HepG2 (cell line): ENCODE measurements around the gene COQ5. TPM values are rescaled to one million over a fixed set of nuclear protein-coding genes. Genes with fewer than 3 reads are reported as not detected.

Source experiments
- ATAD3A ChIP-seq: sonication (generic); formaldehyde crosslinking; IDR thresholded peaks from 2 replicates; pipeline ENCODE4 v1.4.0; 2020; ENCODE audit warnings: missing genetic modification reagents
- ATF1 ChIP-seq: IDR thresholded peaks from 2 replicates; pipeline ENCODE4 v1.6.1; 2016; ENCODE audit warnings: mild to moderate bottlenecking, control low read depth
- BRCA1 ChIP-seq: sonication (generic); formaldehyde crosslinking; IDR thresholded peaks from 2 replicates; pipeline ENCODE4 v1.4.0; 2020; ENCODE audit warnings: missing genetic modification reagents
- CBX2 ChIP-seq, 2 experiments: fragments of 200-600 bp in 1 of 2; sonication (generic); formaldehyde crosslinking in 1 of 2; IDR thresholded peaks; 2 replicates each; pipeline versions ENCODE4 v1.7.0 to v1.8.1; 2018 to 2022; ENCODE audit warnings: low read depth in 2 of 2, low read length in 1 of 2, mild to moderate bottlenecking in 1 of 2, missing genetic modification reagents in 1 of 2
- CHCHD3 ChIP-seq: sonication (generic); formaldehyde crosslinking; IDR thresholded peaks from 2 replicates; pipeline ENCODE4 v1.8.0; 2022; ENCODE audit warnings: mild to moderate bottlenecking, missing genetic modification reagents, moderate library complexity
- CREB3 ChIP-seq: sonication (generic); formaldehyde crosslinking; IDR thresholded peaks from 2 replicates; pipeline ENCODE4 v1.5.0; 2020; ENCODE audit warnings: missing genetic modification reagents
- ELF1 ChIP-seq: sonication (generic); formaldehyde crosslinking; IDR thresholded peaks from 2 replicates; pipeline ENCODE4 v1.4.0; 2020; ENCODE audit warnings: missing genetic modification reagents
- FOXO4 ChIP-seq: sonication (generic); formaldehyde crosslinking; conservative IDR thresholded peaks from 2 replicates; pipeline ENCODE4 v1.8.1; 2023; ENCODE audit warnings: missing genetic modification reagents
- GATAD2A ChIP-seq: IDR thresholded peaks from 2 replicates; pipeline ENCODE4 v1.6.1; 2016
- HMG20B ChIP-seq: conservative IDR thresholded peaks from 2 replicates; pipeline ENCODE4 v1.6.1; 2016; ENCODE audit warnings: missing genetic modification reagents, missing compliant biosample characterization
- PHF20 ChIP-seq: sonication (generic); formaldehyde crosslinking; IDR thresholded peaks from 2 replicates; pipeline ENCODE4 v1.5.0; 2020; ENCODE audit warnings: mild to moderate bottlenecking, missing genetic modification reagents
- POLR2AphosphoS5 ChIP-seq: IDR thresholded peaks from 2 replicates; pipeline ENCODE4 v1.6.1; 2012; ENCODE audit warnings: low read depth, low read length
- REL ChIP-seq: sonication (generic); formaldehyde crosslinking; conservative IDR thresholded peaks from 2 replicates; pipeline ENCODE4 v1.8.0; 2022; ENCODE audit warnings: mild to moderate bottlenecking, missing genetic modification reagents, moderate library complexity
- SAFB2 ChIP-seq: sonication (generic); formaldehyde crosslinking; IDR thresholded peaks from 2 replicates; pipeline ENCODE4 v1.5.1; 2020; ENCODE audit warnings: missing genetic modification reagents, low read depth, mild to moderate bottlenecking, borderline replicate concordance
- STAT5B ChIP-seq: sonication (generic); formaldehyde crosslinking; IDR thresholded peaks from 2 replicates; pipeline ENCODE4 v1.4.0; 2020; ENCODE audit warnings: missing genetic modification reagents
- TCF7 ChIP-seq: sonication (generic); IDR thresholded peaks from 2 replicates; pipeline ENCODE4 v1.6.1; 2016; ENCODE audit warnings: antibody characterized with exemption, low read depth
- TERF1 ChIP-seq: sonication (generic); formaldehyde crosslinking; IDR thresholded peaks from 2 replicates; pipeline ENCODE4 v1.8.0; 2022; ENCODE audit warnings: mild to moderate bottlenecking, missing genetic modification reagents, moderate library complexity
- TP53 ChIP-seq: sonication (generic); formaldehyde crosslinking; conservative IDR thresholded peaks from 2 replicates; pipeline ENCODE4 v1.4.0; 2020; ENCODE audit warnings: missing genetic modification reagents
- ZFP82 ChIP-seq: sonication (generic); formaldehyde crosslinking; IDR thresholded peaks from 2 replicates; pipeline ENCODE4 v1.5.1; 2020; ENCODE audit warnings: mild to moderate bottlenecking, missing genetic modification reagents, borderline replicate concordance
- ZNF143 ChIP-seq: sonication (generic); formaldehyde crosslinking; IDR thresholded peaks from 2 replicates; pipeline ENCODE4 v1.4.0; 2020; ENCODE audit warnings: missing genetic modification reagents
- ZNF230 ChIP-seq: sonication (generic); formaldehyde crosslinking; IDR thresholded peaks from 2 replicates; pipeline ENCODE4 v1.4.0; 2020; ENCODE audit warnings: mild to moderate bottlenecking, missing genetic modification reagents
- ZNF253 ChIP-seq: sonication (generic); formaldehyde crosslinking; IDR thresholded peaks from 2 replicates; pipeline ENCODE4 v1.8.0; 2022; ENCODE audit warnings: mild to moderate bottlenecking, missing genetic modification reagents, borderline replicate concordance
- ZNF292 ChIP-seq: sonication (generic); formaldehyde crosslinking; IDR thresholded peaks from 2 replicates; pipeline ENCODE4 v1.8.1; 2022; ENCODE audit warnings: mild to moderate bottlenecking, low read depth, missing genetic modification reagents, borderline replicate concordance
- ZNF484 ChIP-seq: sonication (generic); formaldehyde crosslinking; IDR thresholded peaks from 2 replicates; pipeline ENCODE4 v1.5.1; 2020; ENCODE audit warnings: mild to moderate bottlenecking, low read depth, missing genetic modification reagents, borderline replicate concordance
- ZNF564 ChIP-seq: sonication (generic); formaldehyde crosslinking; IDR thresholded peaks from 2 replicates; pipeline ENCODE4 v1.8.1; 2023; ENCODE audit warnings: mild to moderate bottlenecking, missing genetic modification reagents
- ZNF615 ChIP-seq: sonication (generic); formaldehyde crosslinking; IDR thresholded peaks from 2 replicates; pipeline ENCODE4 v1.5.0; 2020; ENCODE audit warnings: mild to moderate bottlenecking, missing genetic modification reagents, borderline replicate concordance
- ZNF841 ChIP-seq: sonication (generic); formaldehyde crosslinking; IDR thresholded peaks from 2 replicates; pipeline ENCODE4 v1.8.1; 2023; ENCODE audit warnings: missing genetic modification reagents, borderline replicate concordance
- ZNF879 ChIP-seq: sonication (generic); formaldehyde crosslinking; IDR thresholded peaks from 2 replicates; pipeline ENCODE4 v1.8.1; 2023; ENCODE audit warnings: missing genetic modification reagents
- polyA plus RNA-seq, 8 experiments: library from polyadenylated mRNA; depleted of rRNA in 3 of 8; stranded (reverse) in 7 of 8; unstranded in 1 of 8; fragments of >200 nt; fragmentation: Illumina TruSeq in 4 of 8; extraction: Trizol in 4 of 8; gene quantifications; 2 replicates each; pipeline versions ENCODE4 v1.2.1 to v1.2.3, GENCODE V29; 2011 to 2016; ENCODE audit warnings: low read depth in 4 of 8, missing spikeins in 1 of 8, mixed read lengths in 1 of 8; ENCODE audit not compliant: insufficient read depth in 1 of 8
- total RNA-seq, 5 experiments: library from RNA; depleted of rRNA; stranded (reverse); fragments of >200 nt; fragmentation: Illumina TruSeq; extraction: Trizol; gene quantifications; 2 replicates each; pipeline ENCODE4 v1.2.3, GENCODE V29; 2016; ENCODE audit warnings: low read depth in 1 of 5

The COQ5 gene
- total and polyA plus RNA-seq, 2 of the 13 experiments (the other 11 are each of a cell fraction or from before 2014, with no cell fraction given) = 36.4 to 41.5 TPM

GRCh38 chr12:120528861-120529525, at the start of gene COQ5 (continued):
- no peak for TF ChIP-seq CBX2 (IDR thresholded peaks at IDR 0.05; ENCODE audit: low read depth, low read length)
- no peak for TF ChIP-seq CBX2 (CRISPR knock-in tag; IDR thresholded peaks at IDR 0.05; ENCODE audit: low read depth)
- TF ChIP-seq SAFB2 = peak; percentile 80; the same call in 1 of the 2 replicates
- TF ChIP-seq ZNF143 (CRISPR knock-in tag) = peak; percentile 68; the same call in 1 of the 2 replicates
- TF ChIP-seq REL (CRISPR knock-in tag) = 0 out of 2 replicates have a peak, but pooled peaks have one; percentile 67
- peak; percentile 64; the same call in 1 of the 2 replicates for TF ChIP-seq GATAD2A (CRISPR knock-in tag)
- TF ChIP-seq ZNF230 = no peak; the same call in 1 of the 2 replicates
- TF ChIP-seq POLR2AphosphoS5 = peak; percentile 86
- no peak for TF ChIP-seq ZNF292 (CRISPR knock-in tag)
- no peak for TF ChIP-seq HMG20B (CRISPR knock-in tag)
- TF ChIP-seq CREB3 = no peak
- no peak for TF ChIP-seq STAT5B
- 0 out of 2 replicates have a peak, but pooled peaks have one; percentile 78 for TF ChIP-seq FOXO4
- TF ChIP-seq ATAD3A (CRISPR knock-in tag) = no peak
- 0 out of 2 replicates have a peak, but pooled peaks have one; percentile 69 for TF ChIP-seq ZNF615 (CRISPR knock-in tag)
- TF ChIP-seq ATF1 (CRISPR knock-in tag) = peak; percentile 93
- TF ChIP-seq TP53 (CRISPR knock-in tag) = peak; percentile 50
- no peak for TF ChIP-seq ZNF253 (CRISPR knock-in tag)
- TF ChIP-seq PHF20 (CRISPR knock-in tag) = peak; percentile 88
- peak; percentile 53; the same call in 1 of the 2 replicates for TF ChIP-seq ELF1 (CRISPR knock-in tag)
- TF ChIP-seq ZNF484 = no peak
- TF ChIP-seq CHCHD3 (CRISPR knock-in tag) = no peak
- TF ChIP-seq ZNF879 (CRISPR knock-in tag) = no peak
- no peak for TF ChIP-seq ZNF841 (CRISPR knock-in tag)
- TF ChIP-seq TERF1 = no peak
- TF ChIP-seq ZNF564 (CRISPR knock-in tag) = 0 out of 2 replicates have a peak, but pooled peaks have one; percentile 22
- TF ChIP-seq ZFP82 (CRISPR knock-in tag) = 0 out of 2 replicates have a peak, but pooled peaks have one; percentile 66
- TF ChIP-seq TCF7 = no peak
- TF ChIP-seq BRCA1 (CRISPR knock-in tag) = peak; percentile 81; the same call in 1 of the 2 replicates
